Vagina (tissue), 2 donors: ENCODE measurements around the gene RYR1.

Source experiments
- POLR2A ChIP-seq, 2 donors: fragments of 450-650 bp; IDR thresholded peaks; one replicate each; pipeline ENCODE4 v1.6.1; 2017; ENCODE audit warnings: antibody characterized with exemption in 2 of 2, mild to moderate bottlenecking in 2 of 2, moderate library complexity in 2 of 2
- TF ChIP-seq, protein P1 (sequence below), 3 experiments: fragments of 450-650 bp in 2 of 3; fragments of 200-600 bp in 1 of 3; sonication (generic) in 1 of 3; IDR thresholded peaks; one replicate each; pipeline ENCODE4 v1.5.1; 2017 to 2019; ENCODE audit warnings: antibody characterized with exemption in 3 of 3, mild to moderate bottlenecking in 2 of 3, moderate library complexity in 2 of 3

DNA sequence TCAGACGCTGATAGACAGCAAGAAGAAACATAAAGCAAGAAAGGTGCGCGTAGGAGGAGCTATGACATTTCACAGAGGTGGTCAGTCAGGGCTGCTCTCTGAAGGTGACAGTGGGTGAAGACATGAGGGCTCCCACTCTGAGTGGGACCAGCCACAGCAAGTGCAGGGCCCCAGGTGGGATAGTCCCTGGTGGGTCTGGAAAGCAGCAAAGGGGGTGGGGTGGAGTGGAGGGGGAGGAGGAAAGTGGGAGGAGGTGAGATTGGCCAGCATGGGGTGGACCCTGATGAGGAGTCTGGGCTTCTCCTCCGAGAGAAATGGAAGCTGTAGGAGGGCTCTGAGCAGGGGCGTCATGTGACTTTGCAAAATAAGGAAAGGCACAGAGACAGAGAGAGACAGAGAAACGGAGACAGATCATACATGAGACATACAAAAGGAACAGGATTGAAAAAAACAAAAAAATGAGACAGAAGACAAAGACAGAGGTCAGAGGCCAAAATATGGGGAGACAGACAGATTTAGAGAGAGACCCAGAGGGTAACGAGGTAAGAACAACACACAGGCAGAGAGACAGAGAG, 181.6 kb downstream of the RYR1 start:
- TF ChIP-seq, protein P1, sequence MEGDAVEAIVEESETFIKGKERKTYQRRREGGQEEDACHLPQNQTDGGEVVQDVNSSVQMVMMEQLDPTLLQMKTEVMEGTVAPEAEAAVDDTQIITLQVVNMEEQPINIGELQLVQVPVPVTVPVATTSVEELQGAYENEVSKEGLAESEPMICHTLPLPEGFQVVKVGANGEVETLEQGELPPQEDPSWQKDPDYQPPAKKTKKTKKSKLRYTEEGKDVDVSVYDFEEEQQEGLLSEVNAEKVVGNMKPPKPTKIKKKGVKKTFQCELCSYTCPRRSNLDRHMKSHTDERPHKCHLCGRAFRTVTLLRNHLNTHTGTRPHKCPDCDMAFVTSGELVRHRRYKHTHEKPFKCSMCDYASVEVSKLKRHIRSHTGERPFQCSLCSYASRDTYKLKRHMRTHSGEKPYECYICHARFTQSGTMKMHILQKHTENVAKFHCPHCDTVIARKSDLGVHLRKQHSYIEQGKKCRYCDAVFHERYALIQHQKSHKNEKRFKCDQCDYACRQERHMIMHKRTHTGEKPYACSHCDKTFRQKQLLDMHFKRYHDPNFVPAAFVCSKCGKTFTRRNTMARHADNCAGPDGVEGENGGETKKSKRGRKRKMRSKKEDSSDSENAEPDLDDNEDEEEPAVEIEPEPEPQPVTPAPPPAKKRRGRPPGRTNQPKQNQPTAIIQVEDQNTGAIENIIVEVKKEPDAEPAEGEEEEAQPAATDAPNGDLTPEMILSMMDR (IDR thresholded peaks at IDR 0.05): no peak
- TF ChIP-seq POLR2A (IDR thresholded peaks at IDR 0.05): no peak
